Nephron (organoid): Measurements from ENCODE around the gene HSD17B13.
"Not testable (repeated sequence)": the region's sequence is repeated elsewhere in the genome, so short reads cannot be mapped to it uniquely, and the experiment has no call there.

Experiments used
- H3K27ac Mint-ChIP-seq, 3 experiments: 2 replicates each; pipeline ENCODE4 v1.8.0; 2020; ENCODE audit warnings: mixed read lengths in 3 of 3, mild to moderate bottlenecking in 2 of 3, moderate library complexity in 1 of 3
- H3K27me3 Mint-ChIP-seq: 2 replicates; pipeline ENCODE4 v1.8.0; 2021; ENCODE audit warnings: low read depth, mild to moderate bottlenecking, moderate library complexity, mixed read lengths
- H3K36me3 Mint-ChIP-seq: 2 replicates; pipeline ENCODE4 v1.8.0; 2020; ENCODE audit warnings: low read depth, mixed read lengths
- H3K4me1 Mint-ChIP-seq: 2 replicates; pipeline ENCODE4 v1.8.0; 2020; ENCODE audit warnings: mixed read lengths
- H3K4me3 Mint-ChIP-seq, 3 experiments: 2 replicates each; pipeline ENCODE4 v1.8.0; 2020; ENCODE audit warnings: mild to moderate bottlenecking in 3 of 3, mixed read lengths in 3 of 3, moderate library complexity in 2 of 3
- H3K9me3 Mint-ChIP-seq: 2 replicates; pipeline ENCODE4 v1.8.0; 2020; ENCODE audit warnings: mixed read lengths
- TF ChIP-seq, protein P1 (sequence below), 3 experiments: fragments of 200-600 bp; sonication (generic); IDR thresholded peaks; one replicate each; pipeline ENCODE4 v1.5.0; 2021; ENCODE audit warnings: antibody characterized with exemption in 3 of 3; ENCODE audit not compliant: unreplicated experiment in 3 of 3

Gene HSD17B13

GRCh38 chr4:87327136-87327535 lies 4.5 kb upstream of the HSD17B13 start:
- Mint-ChIP-seq H3K27ac (no peak overlapping the region), H3K36me3 (peaks cover 11% of the 10 kb centered on the region), H3K9me3 (peaks cover 21% of the 10 kb centered on the region), H3K4me1 (no peaks in the 10 kb centered on the region), H3K4me3 (no peak overlapping the region), H3K27me3 (no peaks in the 10 kb centered on the region)
- TF ChIP-seq, protein P1, sequence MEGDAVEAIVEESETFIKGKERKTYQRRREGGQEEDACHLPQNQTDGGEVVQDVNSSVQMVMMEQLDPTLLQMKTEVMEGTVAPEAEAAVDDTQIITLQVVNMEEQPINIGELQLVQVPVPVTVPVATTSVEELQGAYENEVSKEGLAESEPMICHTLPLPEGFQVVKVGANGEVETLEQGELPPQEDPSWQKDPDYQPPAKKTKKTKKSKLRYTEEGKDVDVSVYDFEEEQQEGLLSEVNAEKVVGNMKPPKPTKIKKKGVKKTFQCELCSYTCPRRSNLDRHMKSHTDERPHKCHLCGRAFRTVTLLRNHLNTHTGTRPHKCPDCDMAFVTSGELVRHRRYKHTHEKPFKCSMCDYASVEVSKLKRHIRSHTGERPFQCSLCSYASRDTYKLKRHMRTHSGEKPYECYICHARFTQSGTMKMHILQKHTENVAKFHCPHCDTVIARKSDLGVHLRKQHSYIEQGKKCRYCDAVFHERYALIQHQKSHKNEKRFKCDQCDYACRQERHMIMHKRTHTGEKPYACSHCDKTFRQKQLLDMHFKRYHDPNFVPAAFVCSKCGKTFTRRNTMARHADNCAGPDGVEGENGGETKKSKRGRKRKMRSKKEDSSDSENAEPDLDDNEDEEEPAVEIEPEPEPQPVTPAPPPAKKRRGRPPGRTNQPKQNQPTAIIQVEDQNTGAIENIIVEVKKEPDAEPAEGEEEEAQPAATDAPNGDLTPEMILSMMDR (IDR thresholded peaks at IDR 0.05; ENCODE audit: unreplicated experiment in 3 of 3): no peak

GRCh38 chr4:87326460-87326859 lies 3.8 kb upstream of the HSD17B13 start:
- Mint-ChIP-seq H3K4me3 (no peak overlapping the region), H3K27me3 (no peaks in the 10 kb centered on the region), H3K4me1 (no peaks in the 10 kb centered on the region), H3K9me3 (peaks cover 16% of the 10 kb centered on the region), H3K36me3 (peaks cover 6% of the 10 kb centered on the region), H3K27ac (no peak overlapping the region)
- TF ChIP-seq, protein P1 (IDR thresholded peaks at IDR 0.05; ENCODE audit: unreplicated experiment in 3 of 3): no peak

DNA sequence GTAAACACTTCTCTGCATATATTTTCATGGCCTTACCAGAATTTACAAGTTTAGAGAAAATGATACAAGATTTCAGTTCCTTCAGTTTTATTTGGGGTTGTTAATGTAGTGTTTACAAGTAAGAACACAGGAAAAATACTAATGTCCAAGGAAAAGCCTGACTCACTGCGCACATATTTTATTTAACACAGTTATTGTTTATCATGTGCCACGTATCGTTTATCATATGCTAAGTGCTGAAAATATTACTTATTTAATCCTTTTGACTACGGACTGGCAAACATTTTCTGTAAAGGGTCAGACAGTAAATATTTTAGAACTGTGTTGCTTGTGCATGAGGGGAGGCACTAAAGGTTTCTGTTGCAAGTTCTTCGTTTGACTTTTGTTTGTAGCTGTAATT lies 794 bp downstream of the HSD17B13 start:
- no peaks in the 10 kb centered on the region for H3K36me3 Mint-ChIP-seq
- H3K4me1 Mint-ChIP-seq: no peaks in the 10 kb centered on the region
- TF ChIP-seq, protein P1 (IDR thresholded peaks at IDR 0.05; ENCODE audit: unreplicated experiment in 3 of 3): no peak
- H3K4me3 Mint-ChIP-seq: no peak overlapping the region
- peaks cover 3% of the 10 kb centered on the region for H3K27me3 Mint-ChIP-seq
- H3K9me3 Mint-ChIP-seq: no peaks in the 10 kb centered on the region
- H3K27ac Mint-ChIP-seq: no peak overlapping the region

DNA sequence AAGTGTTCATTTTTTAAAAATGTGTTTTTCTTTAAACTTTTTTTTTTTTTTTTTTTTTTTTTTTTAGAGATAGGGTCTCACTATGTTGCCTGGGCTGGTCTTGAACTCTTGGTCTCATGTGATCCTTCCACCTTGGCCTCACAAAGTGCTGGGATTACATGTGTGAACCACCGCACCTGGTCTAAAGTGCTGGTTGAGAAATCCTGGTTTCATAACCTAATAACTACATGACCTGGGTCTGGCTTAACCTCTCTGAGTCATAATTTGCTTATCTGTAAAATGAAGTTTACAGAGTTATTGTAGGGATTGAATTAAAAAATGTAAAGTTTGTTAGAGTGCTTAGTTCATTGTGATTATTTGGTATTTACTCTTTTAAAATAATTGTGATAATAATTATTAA lies 5.2 kb downstream of the HSD17B13 start:
- no peak overlapping the region for H3K27ac Mint-ChIP-seq
- TF ChIP-seq, protein P1 (IDR thresholded peaks at IDR 0.05; ENCODE audit: unreplicated experiment in 3 of 3): no peak
- H3K9me3 Mint-ChIP-seq: no peaks in the 10 kb centered on the region

DNA sequence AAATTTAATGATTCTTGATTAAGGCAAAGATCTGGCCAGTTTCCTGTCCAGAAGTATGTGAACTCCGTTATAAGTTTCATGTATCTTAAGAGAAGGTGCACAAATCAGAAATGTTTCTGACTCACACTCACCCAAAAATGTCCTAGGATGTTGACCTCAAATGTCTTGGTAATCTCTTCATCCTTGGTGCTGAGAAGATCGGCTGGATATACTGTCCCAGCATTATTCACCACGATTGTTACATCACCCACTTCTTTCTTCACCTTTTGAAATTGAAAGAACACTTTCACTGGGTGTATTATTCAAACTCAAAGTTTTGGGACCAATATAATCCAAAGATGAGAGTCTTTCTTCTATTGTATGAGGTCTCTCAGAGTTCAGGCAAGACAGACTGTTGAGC lies 5.7 kb downstream of the HSD17B13 start:
- H3K27me3 Mint-ChIP-seq: peaks cover 3% of the 10 kb centered on the region
- no peak overlapping the region for H3K4me3 Mint-ChIP-seq
- TF ChIP-seq, protein P1 (IDR thresholded peaks at IDR 0.05; ENCODE audit: unreplicated experiment in 3 of 3): no peak
- H3K27ac Mint-ChIP-seq: no peak overlapping the region
- H3K36me3 Mint-ChIP-seq: no peaks in the 10 kb centered on the region
- peaks cover 4% of the 10 kb centered on the region for H3K4me1 Mint-ChIP-seq
- no peaks in the 10 kb centered on the region for H3K9me3 Mint-ChIP-seq

More for the DNA sequence above, 5.2 kb downstream of the HSD17B13 start:
- no peak overlapping the region for H3K4me3 Mint-ChIP-seq
- no peaks in the 10 kb centered on the region for H3K36me3 Mint-ChIP-seq
- peaks cover 4% of the 10 kb centered on the region for H3K4me1 Mint-ChIP-seq
- H3K27me3 Mint-ChIP-seq: peaks cover 3% of the 10 kb centered on the region

DNA sequence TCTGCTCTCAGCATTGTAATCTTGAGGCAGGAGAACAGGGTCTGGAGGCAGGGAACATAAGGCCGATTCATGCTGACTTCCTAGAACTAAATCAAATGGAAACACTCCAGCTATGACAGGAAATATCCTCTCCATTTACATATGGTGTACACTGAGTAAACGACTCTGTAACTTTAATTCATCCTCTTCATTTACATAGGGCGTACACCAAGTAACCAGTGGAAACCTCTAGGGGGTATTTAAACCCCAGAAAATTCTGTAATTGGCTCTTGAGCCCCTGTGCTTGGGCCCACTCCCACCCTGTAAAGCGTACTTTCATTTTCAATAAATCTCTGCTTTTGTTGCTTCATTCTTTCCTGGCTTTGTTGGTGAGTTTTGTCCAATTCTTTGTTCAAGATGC lies 7.7 kb downstream of the HSD17B13 start:
- peak overlapping the region in 2 of 3 experiments; percentile 5 to 69 for H3K27ac Mint-ChIP-seq
- H3K36me3 Mint-ChIP-seq, H3K27me3 Mint-ChIP-seq, H3K4me1 Mint-ChIP-seq, H3K4me3 Mint-ChIP-seq, H3K9me3 Mint-ChIP-seq: not testable (repeated sequence)
